HCT116 (cell line): ENCODE data around the gene P3H3. TPM values are rescaled to one million over a fixed set of nuclear protein-coding genes. Genes with fewer than 3 reads are reported as not detected.

Source experiments
- ATAC-seq: fragments of 200-7000 bp; cut with Tn5 transposase; 2 replicates; pipeline ENCODE4 v1.9.1; 2020; ENCODE audit warnings: mild to moderate bottlenecking, moderate library complexity
- BruUV-seq: library from RNA; stranded (reverse); fragments of 400-500 nt; replicated peaks from 2 replicates; lab custom pipeline; 2021; lab: Mats Ljungman, UMichigan
- CTCF ChIA-PET: fragments of 300-600 bp; sonication (Branson Sonifier 250); formaldehyde crosslinking; loops from one replicate; lab custom pipeline; 2021; ENCODE audit warnings: antibody characterized with exemption; lab: Charles Lee
- POLR2A ChIA-PET: fragments of 300-600, 350-600 bp; sonication (Branson Sonifier 250); formaldehyde crosslinking; loops from one replicate; lab custom pipeline; 2021; ENCODE audit warnings: antibody characterized with exemption; lab: Charles Lee
- RAD21 ChIA-PET, 2 experiments: fragments of 300-600 bp; sonication (Branson Sonifier 250); formaldehyde crosslinking; loops; one replicate each; lab custom pipeline; 2023; ENCODE audit warnings: low total read pairs in 2 of 2; ENCODE audit not compliant: uncharacterized antibody in 2 of 2, unreplicated experiment in 2 of 2, low non-redundant PET in 1 of 2; lab: Charles Lee
- DNase-seq: peaks from one replicate; pipeline ENCODE4 v3.0.0-alpha.2; 2010; ENCODE audit warnings: low read depth, low spot score
- H2AFZ ChIP-seq: fragments of 200-600 bp; shearing (Covaris generic), sonication (generic); 2 replicates; pipeline ENCODE4 v1.6.1; 2017; ENCODE audit warnings: low read depth, mixed run types, mixed read lengths, antibody characterized with exemption, low read length; ENCODE audit not compliant: poor library complexity, severe bottlenecking
- H3K27ac ChIP-seq: 2 replicates; pipeline ENCODE4 v1.5.1; 2012; ENCODE audit warnings: low read depth, low read length
- H3K27me3 ChIP-seq: fragments of 200-600 bp; sonication (generic); 2 replicates; pipeline ENCODE4 v1.6.1; 2016; ENCODE audit warnings: mixed run types, low read length, mixed read lengths; ENCODE audit not compliant: insufficient read depth
- H3K36me3 ChIP-seq, 2 experiments: fragments of 200-500 bp in 1 of 2; fragments of 200-600 bp in 1 of 2; sonication (Bioruptor generic) in 1 of 2; sonication (generic) in 1 of 2; 2 replicates each; pipeline versions ENCODE4 v1.5.1 to v1.6.1; 2014 to 2016; ENCODE audit warnings: low read length in 2 of 2, inconsistent platforms in 1 of 2, mixed read lengths in 1 of 2, mixed run types in 1 of 2; ENCODE audit not compliant: insufficient read depth in 2 of 2, control insufficient read depth in 1 of 2
- H3K4me1 ChIP-seq, 2 experiments: fragments of 200-600 bp in 1 of 2; sonication (generic) in 1 of 2; 2 replicates each; pipeline versions ENCODE4 v1.5.1 to v1.6.1; 2012 to 2017; ENCODE audit warnings: low read length in 2 of 2, inconsistent platforms in 1 of 2, mild to moderate bottlenecking in 1 of 2, mixed read lengths in 1 of 2, mixed run types in 1 of 2, moderate library complexity in 1 of 2; ENCODE audit not compliant: insufficient read depth in 2 of 2, control insufficient read depth in 1 of 2
- H3K4me2 ChIP-seq: fragments of 200-600 bp; sonication (generic); 2 replicates; pipeline ENCODE4 v1.6.1; 2017; ENCODE audit warnings: mixed run types, low read length, mixed read lengths
- H3K4me3 ChIP-seq, 2 experiments: fragments of 200-600 bp in 1 of 2; sonication (generic) in 1 of 2; replicated peaks in 1 of 2; 2 replicates each; pipeline ENCODE4 v1.5.1; 2011 to 2016; ENCODE audit warnings: low read length in 2 of 2, control low read depth in 1 of 2, low read depth in 1 of 2, mild to moderate bottlenecking in 1 of 2, mixed read lengths in 1 of 2, mixed run types in 1 of 2
- H3K79me2 ChIP-seq: fragments of 200-600 bp; sonication (generic); 2 replicates; pipeline ENCODE4 v1.6.1; 2017; ENCODE audit warnings: mild to moderate bottlenecking, mixed run types, low read length, moderate library complexity, mixed read lengths; ENCODE audit not compliant: insufficient read depth
- H3K9ac ChIP-seq: fragments of 200-600 bp; sonication (generic); 2 replicates; pipeline ENCODE4 v1.6.1; 2016; ENCODE audit warnings: low read length, mixed read lengths
- H3K9me2 ChIP-seq: fragments of 200-600 bp; sonication (generic), shearing (Covaris generic); 2 replicates; pipeline ENCODE4 v1.6.1; 2017; ENCODE audit warnings: mixed run types, mild to moderate bottlenecking, moderate library complexity; ENCODE audit not compliant: insufficient read depth
- H3K9me3 ChIP-seq, 2 experiments: fragments of 200-500 bp in 1 of 2; fragments of 200-600 bp in 1 of 2; sonication (Bioruptor generic) in 1 of 2; sonication (generic) in 1 of 2; 2 replicates each; pipeline ENCODE4 v1.6.1; 2014 to 2017; ENCODE audit warnings: low read length in 2 of 2, mixed read lengths in 2 of 2, inconsistent platforms in 1 of 2, low read depth in 1 of 2, mild to moderate bottlenecking in 1 of 2, mixed run types in 1 of 2, moderate library complexity in 1 of 2; ENCODE audit not compliant: control insufficient read depth in 1 of 2, insufficient read depth in 1 of 2
- H4K20me1 ChIP-seq: fragments of 200-600 bp; sonication (generic), shearing (Covaris generic); 2 replicates; pipeline ENCODE4 v1.6.1; 2017; ENCODE audit warnings: mixed run types, mild to moderate bottlenecking, moderate library complexity; ENCODE audit not compliant: insufficient read depth
- CBX3 ChIP-seq: IDR thresholded peaks from 2 replicates; pipeline ENCODE4 v1.6.1; 2012; ENCODE audit warnings: low read depth
- CEBPB ChIP-seq: IDR thresholded peaks from 2 replicates; pipeline ENCODE4 v1.6.1; 2012; ENCODE audit warnings: low read depth
- EZH2 ChIP-seq: fragments of 200-600 bp; sonication (generic); IDR thresholded peaks from 2 replicates; pipeline ENCODE4 v1.6.1; 2017; ENCODE audit warnings: antibody characterized with exemption, mixed run types
- EZH2phosphoT487 ChIP-seq: fragments of 200-600 bp; IDR thresholded peaks from 2 replicates; pipeline ENCODE4 v1.6.1; 2018; ENCODE audit warnings: antibody characterized with exemption, borderline replicate concordance
- FOSL1 ChIP-seq: IDR thresholded peaks from 2 replicates; pipeline ENCODE4 v1.6.1; 2012; ENCODE audit warnings: low read depth
- RAD21 ChIP-seq: IDR thresholded peaks from 2 replicates; pipeline ENCODE4 v1.6.1; 2012; ENCODE audit warnings: low read depth, mild to moderate bottlenecking
- SIN3A ChIP-seq: IDR thresholded peaks from 2 replicates; pipeline ENCODE4 v1.6.1; 2012; ENCODE audit warnings: low read depth
- SRF ChIP-seq: IDR thresholded peaks from 2 replicates; pipeline ENCODE4 v1.6.1; 2012; ENCODE audit warnings: low read depth
- YY1 ChIP-seq: IDR thresholded peaks from 2 replicates; pipeline ENCODE4 v1.6.1; 2011; ENCODE audit warnings: low read length, low read depth, moderate library complexity, mild to moderate bottlenecking; ENCODE audit not compliant: insufficient replicate concordance; ENCODE audit errors: extremely low read depth
- ZFX ChIP-seq: fragments of 450-650 bp; IDR thresholded peaks from 2 replicates; pipeline ENCODE4 v1.6.1; 2017
- intact Hi-C: fragments of 100-400 bp; cut with micrococcal nuclease; formaldehyde crosslinking; loops from 2 replicates; pipeline ENCODE4 v1.10.0; 2022
- total RNA-seq: library from RNA; stranded (reverse); gene quantifications from one replicate; pipeline ENCODE4 v1.2.1, GENCODE V29; 2021; ENCODE audit not compliant: unreplicated experiment
- TF ChIP-seq, protein P1 (sequence below): IDR thresholded peaks from 2 replicates; pipeline ENCODE4 v1.6.1; 2012; ENCODE audit warnings: low read depth
- TF ChIP-seq, protein P2 (sequence below): IDR thresholded peaks from 2 replicates; pipeline ENCODE4 v1.6.1; 2011; ENCODE audit warnings: mild to moderate bottlenecking, low read length, moderate library complexity; ENCODE audit not compliant: insufficient replicate concordance; ENCODE audit errors: extremely low read depth

P3H3 gene
- total RNA-seq, 1 experiment from 2014 or later = 32.2 TPM

GRCh38 chr12:6778574-6779550 is 49.3 kb upstream of the P3H3 start (continued):
- TF ChIP-seq, protein P1, sequence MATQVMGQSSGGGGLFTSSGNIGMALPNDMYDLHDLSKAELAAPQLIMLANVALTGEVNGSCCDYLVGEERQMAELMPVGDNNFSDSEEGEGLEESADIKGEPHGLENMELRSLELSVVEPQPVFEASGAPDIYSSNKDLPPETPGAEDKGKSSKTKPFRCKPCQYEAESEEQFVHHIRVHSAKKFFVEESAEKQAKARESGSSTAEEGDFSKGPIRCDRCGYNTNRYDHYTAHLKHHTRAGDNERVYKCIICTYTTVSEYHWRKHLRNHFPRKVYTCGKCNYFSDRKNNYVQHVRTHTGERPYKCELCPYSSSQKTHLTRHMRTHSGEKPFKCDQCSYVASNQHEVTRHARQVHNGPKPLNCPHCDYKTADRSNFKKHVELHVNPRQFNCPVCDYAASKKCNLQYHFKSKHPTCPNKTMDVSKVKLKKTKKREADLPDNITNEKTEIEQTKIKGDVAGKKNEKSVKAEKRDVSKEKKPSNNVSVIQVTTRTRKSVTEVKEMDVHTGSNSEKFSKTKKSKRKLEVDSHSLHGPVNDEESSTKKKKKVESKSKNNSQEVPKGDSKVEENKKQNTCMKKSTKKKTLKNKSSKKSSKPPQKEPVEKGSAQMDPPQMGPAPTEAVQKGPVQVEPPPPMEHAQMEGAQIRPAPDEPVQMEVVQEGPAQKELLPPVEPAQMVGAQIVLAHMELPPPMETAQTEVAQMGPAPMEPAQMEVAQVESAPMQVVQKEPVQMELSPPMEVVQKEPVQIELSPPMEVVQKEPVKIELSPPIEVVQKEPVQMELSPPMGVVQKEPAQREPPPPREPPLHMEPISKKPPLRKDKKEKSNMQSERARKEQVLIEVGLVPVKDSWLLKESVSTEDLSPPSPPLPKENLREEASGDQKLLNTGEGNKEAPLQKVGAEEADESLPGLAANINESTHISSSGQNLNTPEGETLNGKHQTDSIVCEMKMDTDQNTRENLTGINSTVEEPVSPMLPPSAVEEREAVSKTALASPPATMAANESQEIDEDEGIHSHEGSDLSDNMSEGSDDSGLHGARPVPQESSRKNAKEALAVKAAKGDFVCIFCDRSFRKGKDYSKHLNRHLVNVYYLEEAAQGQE = no peak
- TF ChIP-seq FOSL1 = no peak
- TF ChIP-seq, all 23 proteins: peak for 4

DNA sequence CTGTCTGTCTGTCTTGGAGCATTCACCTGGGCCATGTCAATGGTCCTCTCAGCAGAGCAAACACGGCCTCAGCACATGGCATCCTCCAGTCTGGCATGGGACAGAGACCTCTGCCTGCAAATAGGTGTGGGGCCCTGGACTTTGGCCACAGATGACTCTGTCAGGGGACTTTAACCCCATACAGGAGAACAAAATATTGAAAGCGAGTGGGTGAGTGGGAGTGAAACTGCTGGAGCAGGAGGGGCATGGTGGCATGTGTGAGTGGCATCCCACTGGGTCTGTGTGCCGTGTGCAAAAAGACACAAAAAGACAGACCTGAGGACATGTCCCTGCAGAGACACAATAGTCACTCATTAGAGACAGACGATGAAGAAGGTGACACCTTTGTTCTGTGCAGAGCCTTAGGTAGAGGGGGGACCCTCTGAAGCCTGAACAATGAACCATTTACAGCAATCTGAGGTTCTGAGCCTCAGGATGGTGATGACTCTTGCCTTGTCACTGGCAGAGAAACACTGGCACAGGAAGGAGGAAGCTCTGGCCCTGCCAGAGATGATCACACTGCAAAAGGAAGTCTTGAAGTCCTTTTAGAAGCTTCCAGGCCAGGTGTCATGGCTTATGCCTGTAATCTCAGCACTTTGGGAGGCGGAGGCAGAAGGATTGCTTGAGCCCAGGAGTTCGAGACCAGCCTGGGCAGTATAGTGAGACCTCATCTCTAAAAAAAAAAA is 48.3 kb upstream of the P3H3 start:
- Histone ChIP-seq H3K9ac (no peak overlapping the region), H3K27ac (no peak overlapping the region), H3K9me3 (no peaks in the 10 kb centered on the region), H3K36me3 (no peaks in the 10 kb centered on the region), H3K27me3 (no peaks in the 10 kb centered on the region), H3K9me2 (no peaks in the 10 kb centered on the region), H3K4me2 (no peak overlapping the region), H4K20me1 (no peaks in the 10 kb centered on the region), H3K79me2 (no peaks in the 10 kb centered on the region), H2AFZ (no peak overlapping the region), H3K4me1 (peaks cover 11 to 22% of the 10 kb centered on the region in 2 experiments; a peak in 3 of 4 replicates), H3K4me3 (no peak overlapping the region)
- intact Hi-C loops = loop anchor here (1.0 kb wide), 3 partner anchors 27 to 163 kb away; partner anchors contain the start of gene MLF2
- ChIA-PET RAD21 (no interaction called here), POLR2A (interaction anchor here (0.6 to 1.6 kb wide), 2 partner anchors 14 to 40 kb away, joined by 3 to 8 read pairs; partner anchors contain the start of gene PTMS), CTCF (interaction anchor here (0.9 to 2.5 kb wide), 2 partner anchors 13 to 26 kb away, joined by 3 to 16 read pairs; partner anchors contain the start of genes MLF2 and PTMS)
- BruUV-seq = no TSS peak
- ATAC-seq = no peak
- no peak for DNase-seq
- TF ChIP-seq SRF (no peak), ZFX (no peak), CBX3 (no peak), CEBPB (no peak), EZH2phosphoT487 (no peak), EZH2 (no peak), RAD21 (no peak), SIN3A (no peak), YY1 (no peak)
- TF ChIP-seq, protein P2, sequence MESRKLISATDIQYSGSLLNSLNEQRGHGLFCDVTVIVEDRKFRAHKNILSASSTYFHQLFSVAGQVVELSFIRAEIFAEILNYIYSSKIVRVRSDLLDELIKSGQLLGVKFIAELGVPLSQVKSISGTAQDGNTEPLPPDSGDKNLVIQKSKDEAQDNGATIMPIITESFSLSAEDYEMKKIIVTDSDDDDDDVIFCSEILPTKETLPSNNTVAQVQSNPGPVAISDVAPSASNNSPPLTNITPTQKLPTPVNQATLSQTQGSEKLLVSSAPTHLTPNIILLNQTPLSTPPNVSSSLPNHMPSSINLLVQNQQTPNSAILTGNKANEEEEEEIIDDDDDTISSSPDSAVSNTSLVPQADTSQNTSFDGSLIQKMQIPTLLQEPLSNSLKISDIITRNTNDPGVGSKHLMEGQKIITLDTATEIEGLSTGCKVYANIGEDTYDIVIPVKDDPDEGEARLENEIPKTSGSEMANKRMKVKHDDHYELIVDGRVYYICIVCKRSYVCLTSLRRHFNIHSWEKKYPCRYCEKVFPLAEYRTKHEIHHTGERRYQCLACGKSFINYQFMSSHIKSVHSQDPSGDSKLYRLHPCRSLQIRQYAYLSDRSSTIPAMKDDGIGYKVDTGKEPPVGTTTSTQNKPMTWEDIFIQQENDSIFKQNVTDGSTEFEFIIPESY = no peak
